OCI-M2 (cell line): ENCODE results near the gene SLC28A2.

Experiments
- DNase-seq: peaks from one replicate; lab custom pipeline; 2025; ENCODE audit not compliant: unreplicated experiment; lab: John Stamatoyannopoulos, UW

SLC28A2 gene

DNA sequence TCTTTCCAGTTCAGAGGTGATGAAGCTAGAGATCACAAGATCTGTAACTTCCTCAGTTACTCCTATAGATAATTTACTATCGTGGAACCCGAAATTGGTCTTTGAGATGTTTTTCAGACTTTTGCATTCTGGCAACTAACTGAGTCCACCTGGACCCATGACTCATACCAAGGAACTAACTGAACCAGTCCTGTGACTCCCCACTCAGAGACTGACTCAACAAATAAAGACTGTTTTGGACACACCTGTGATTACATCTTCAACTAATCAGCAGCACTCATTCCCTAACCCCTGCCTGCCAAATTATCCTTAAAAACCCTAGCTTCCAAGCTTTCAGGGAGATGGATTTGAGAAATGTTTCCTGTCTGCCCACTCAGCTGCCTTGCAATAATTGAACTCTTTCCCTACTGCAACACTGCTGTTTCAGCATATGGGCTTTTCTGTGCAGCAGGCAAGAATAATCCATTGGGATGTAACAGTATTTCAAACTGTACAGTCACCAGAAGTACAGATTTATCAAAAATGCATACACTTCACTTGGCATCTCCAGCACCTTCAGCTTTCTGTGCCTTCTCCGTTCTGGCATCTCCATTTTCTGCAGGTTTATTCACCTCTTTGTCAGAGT is 68.7 kb downstream of the SLC28A2 start:
- DNase-seq: no peak

DNA sequence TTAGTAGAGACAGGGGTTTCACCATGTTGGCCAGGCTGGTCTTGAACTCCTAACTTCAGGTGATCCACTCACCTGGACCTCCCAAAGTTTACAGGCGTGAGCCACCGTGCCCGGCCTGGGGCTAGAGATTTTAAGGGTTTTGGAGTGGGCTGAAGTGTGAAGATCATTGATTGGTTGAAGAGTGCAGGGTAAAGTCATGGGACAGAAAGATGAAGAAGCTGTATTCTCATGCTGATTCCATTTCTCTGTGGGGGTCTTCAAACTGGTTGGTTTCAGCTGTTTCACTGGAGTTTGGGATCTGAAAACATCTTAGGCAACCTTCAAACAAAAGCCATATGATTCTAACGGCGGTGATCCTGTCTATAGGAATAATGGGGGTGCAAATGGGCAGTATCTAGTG is 74.2 kb downstream of the SLC28A2 start:
- DNase-seq: no peak

DNA sequence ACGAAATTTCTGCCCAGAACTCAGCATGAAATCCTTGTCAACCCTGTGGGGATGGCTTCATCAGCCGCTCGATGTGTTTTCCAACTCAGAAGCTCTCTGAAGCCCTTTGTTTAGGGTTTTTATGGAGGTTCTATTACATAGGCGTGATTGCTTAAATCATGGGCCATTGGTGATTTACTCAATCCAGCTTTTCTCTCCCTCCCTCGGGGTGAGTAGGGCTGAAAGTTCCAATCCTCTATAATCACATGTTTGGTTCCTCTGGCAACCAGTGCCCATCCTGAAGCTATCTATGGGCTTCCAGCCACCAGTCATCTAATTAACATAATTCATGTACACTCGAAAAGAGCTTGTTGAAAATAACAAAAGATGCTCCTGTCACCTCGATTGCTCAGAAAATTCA is 74.7 kb downstream of the SLC28A2 start:
- DNase-seq: no peak
